22Rv1 (cell line): Measurements from ENCODE around the gene PTPRC.

Experiments
- H3K27ac ChIP-seq: fragments of 450-650 bp; 2 replicates; pipeline ENCODE4 v1.5.1; 2017
- ZFX ChIP-seq: fragments of 450-650 bp; IDR thresholded peaks from 2 replicates; pipeline ENCODE4 v1.6.1; 2017; ENCODE audit warnings: antibody characterized with exemption, borderline replicate concordance
- TF ChIP-seq, protein P1 (sequence below): fragments of 450-650 bp; IDR thresholded peaks from 2 replicates; pipeline ENCODE4 v1.5.1; 2017; ENCODE audit warnings: mild to moderate bottlenecking

PTPRC gene

DNA sequence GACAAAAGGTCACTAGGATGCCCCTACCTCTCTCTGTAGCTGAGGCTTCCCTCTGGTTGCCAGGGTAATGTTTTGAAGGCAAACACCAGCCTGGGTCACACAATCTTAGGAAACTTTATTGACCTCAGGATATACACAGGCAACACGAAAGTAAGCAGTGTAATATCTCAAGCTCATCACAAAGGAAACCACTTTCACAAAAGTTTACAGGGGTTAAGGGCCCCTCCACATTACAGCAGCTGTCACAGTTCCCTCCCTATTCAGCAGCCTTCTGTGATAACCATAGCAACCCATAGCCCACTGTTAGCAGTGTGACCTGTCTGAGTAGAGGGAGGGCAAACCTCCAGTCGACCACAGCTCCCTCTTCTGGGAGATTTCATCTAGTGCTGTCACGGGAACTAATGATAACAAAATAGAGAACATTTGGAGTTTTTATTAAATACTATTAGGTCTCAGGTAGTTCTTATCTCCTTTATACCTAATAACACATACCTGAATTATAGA lies 149.8 kb downstream of the PTPRC start:
- TF ChIP-seq ZFX, result no peak
- TF ChIP-seq, protein P1, sequence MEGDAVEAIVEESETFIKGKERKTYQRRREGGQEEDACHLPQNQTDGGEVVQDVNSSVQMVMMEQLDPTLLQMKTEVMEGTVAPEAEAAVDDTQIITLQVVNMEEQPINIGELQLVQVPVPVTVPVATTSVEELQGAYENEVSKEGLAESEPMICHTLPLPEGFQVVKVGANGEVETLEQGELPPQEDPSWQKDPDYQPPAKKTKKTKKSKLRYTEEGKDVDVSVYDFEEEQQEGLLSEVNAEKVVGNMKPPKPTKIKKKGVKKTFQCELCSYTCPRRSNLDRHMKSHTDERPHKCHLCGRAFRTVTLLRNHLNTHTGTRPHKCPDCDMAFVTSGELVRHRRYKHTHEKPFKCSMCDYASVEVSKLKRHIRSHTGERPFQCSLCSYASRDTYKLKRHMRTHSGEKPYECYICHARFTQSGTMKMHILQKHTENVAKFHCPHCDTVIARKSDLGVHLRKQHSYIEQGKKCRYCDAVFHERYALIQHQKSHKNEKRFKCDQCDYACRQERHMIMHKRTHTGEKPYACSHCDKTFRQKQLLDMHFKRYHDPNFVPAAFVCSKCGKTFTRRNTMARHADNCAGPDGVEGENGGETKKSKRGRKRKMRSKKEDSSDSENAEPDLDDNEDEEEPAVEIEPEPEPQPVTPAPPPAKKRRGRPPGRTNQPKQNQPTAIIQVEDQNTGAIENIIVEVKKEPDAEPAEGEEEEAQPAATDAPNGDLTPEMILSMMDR, result peak; percentile 58
- H3K27ac ChIP-seq, result no peak overlapping the region

DNA sequence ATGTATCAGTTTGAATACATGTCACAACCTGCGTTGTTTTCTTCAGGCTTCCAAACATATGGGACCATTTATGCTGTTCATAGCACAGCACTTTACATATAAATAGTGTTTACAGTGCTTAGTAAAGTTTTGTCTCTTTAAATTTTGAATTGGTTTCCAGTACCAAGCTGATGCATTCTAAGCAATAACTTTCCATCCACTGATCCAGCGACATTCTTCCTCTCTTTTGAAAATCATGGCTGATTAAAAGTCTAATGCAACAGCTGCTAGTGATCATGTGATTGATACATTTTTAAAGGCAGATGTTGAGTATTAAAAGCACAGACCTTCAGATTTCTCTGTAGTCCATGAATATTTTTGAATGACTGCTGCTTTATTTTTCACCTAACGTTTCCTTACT lies 154.9 kb downstream of the PTPRC start:
- TF ChIP-seq ZFX, result no peak
- TF ChIP-seq, protein P1, result no peak
- H3K27ac ChIP-seq, result no peak overlapping the region

DNA sequence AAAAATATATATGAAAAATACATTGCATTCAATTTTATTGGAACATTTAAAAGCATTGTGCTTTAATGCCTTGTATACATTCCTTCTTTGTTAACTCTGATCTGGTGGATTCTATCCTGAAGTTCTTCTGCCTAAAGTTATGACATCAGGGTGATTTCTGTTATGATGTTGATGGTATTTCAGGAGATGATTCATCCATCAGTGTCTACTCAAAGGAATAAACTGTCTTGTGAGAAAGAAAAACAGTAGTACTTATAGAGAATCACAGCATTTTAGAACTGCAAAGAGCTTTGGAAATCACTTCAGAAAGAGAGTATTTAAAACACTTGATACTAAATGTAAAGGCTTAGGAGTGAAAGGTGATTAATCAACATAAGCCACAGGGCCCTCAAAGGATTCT lies 155.7 kb downstream of the PTPRC start:
- TF ChIP-seq, protein P1, result no peak
- TF ChIP-seq ZFX, result no peak
- no peak overlapping the region for H3K27ac ChIP-seq

DNA sequence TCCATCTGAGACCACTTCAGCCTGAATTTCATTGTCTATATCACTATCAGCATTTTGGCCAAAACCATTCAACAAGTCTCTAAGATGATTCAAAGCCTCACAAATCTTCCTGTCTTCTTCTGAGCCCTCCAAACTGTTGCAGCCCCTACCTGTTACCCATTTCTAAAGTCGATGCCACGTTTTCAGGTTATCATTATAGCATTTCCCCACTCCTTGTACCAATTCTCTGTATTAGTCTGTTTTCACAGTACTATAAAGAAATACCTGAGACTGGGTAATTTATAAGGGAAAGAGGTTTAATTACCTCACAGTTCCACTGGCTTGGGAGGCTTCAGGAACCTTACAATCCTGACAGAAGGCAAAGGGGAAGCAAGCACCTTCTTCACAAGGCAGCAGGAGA lies 158.8 kb downstream of the PTPRC start:
- no peak overlapping the region for H3K27ac ChIP-seq
- TF ChIP-seq ZFX, result no peak
- TF ChIP-seq, protein P1, result no peak

DNA sequence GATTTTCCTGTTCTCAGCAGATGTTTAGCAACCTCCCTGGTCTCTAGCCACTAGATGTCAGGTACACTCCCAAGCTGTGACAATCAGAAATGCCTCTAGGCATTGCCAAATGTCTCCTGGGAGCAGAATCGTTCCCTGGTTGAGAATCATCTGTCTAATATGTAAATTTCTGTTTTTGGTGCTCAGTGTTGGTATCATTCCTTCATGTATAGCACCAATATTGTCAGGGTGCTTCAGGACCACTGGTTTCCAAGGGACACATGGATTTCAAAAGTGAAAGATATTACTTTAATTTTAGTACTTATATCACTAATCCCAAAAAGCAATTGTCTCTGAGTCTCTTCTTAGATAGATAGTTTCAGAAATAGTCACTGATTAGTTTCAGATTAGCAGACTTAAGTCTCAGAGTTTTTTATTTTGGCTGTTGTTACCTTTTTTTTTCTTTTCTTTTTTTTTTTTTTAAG lies 160.1 kb downstream of the PTPRC start:
- H3K27ac ChIP-seq, result no peak overlapping the region
- TF ChIP-seq ZFX, result no peak

DNA sequence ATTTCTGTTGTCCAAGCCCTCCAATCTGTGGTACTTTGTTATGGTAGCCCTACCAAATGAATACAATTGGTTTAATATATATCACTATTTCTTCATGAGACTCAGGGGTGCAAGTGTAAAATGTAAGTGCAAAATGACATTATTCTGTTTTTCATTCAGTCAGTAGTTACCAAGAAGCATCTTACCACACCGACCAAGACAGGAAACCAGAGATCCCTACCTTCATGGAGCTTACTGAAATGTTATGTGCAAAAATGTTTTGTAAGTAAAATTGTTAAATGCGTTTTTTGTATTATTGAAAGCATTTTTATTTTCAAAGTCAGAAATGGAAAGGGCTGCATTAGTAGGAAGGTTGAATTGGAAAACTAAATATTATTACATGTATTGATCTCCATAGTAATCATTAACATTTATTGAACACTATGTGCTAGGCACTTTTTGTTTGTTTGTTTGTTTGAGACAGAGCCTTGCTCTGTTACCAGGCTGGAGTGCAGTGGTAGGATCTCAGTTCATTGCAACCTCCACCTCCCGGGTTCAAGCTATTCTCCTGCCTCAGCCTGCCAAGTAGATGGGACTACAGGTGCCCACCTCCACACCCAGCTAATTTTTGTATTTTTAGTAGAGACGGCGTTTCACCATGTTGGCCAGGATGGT lies 166.8 kb downstream of the PTPRC start:
- TF ChIP-seq, protein P1, result no peak
- no peak overlapping the region for H3K27ac ChIP-seq

DNA sequence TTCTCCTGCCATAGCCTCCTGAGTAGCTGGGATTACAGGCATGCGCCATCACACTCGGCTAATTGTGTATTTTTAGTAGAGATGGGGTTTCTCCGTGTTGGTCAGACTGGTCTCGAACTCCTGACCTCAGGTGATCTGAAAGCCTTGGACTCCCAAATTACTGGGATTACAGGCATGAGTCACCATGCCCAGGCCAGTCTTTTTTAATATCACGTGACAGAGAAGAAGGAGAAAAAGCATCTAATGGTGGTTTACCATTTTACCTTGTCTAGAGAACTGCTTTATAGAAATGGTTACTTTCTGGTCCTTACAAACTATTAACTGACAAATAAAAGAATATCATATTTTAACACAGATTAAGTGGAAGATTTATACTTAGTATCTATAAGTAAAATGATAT lies 168.0 kb downstream of the PTPRC start:
- TF ChIP-seq, protein P1, result no peak
- TF ChIP-seq ZFX, result no peak
- H3K27ac ChIP-seq, result no peak overlapping the region
